ENCODE data around the gene ARHGEF28. TPM values are rescaled to one million over a fixed set of nuclear protein-coding genes. Genes with fewer than 3 reads are reported as not detected.

ARHGEF28 gene
- total RNA-seq, 6 donors from 2014 or later, result 14.4 to 47.1 (median 24.4) TPM

- ATAC-seq (ENCODE audit: low FRiP score in 2 of 2) (peak; percentile 61 to 77), DNase-seq (peak in 1 of 2 donors; percentile 37)
- TF ChIP-seq EP300 (IDR thresholded peaks at IDR 0.05), result peak in 1 of 4 donors; percentile 46
- TF ChIP-seq CTCF (IDR thresholded peaks at IDR 0.05), result no peak
- TF ChIP-seq POLR2A (IDR thresholded peaks at IDR 0.05), result no peak
- TF ChIP-seq POLR2AphosphoS5 (IDR thresholded peaks at IDR 0.05), result peak in 1 of 2 donors; percentile 20
- Histone ChIP-seq H3K4me1 (peaks cover 0 to 19% (median 12%) of the 10 kb centered on the region in 4 donors), H3K4me3 (no peak overlapping the region), H3K27me3 (no peaks in the 10 kb centered on the region), H3K36me3 (no peaks in the 10 kb centered on the region), H3K27ac (no peak overlapping the region), H3K9me3 (no peaks in the 10 kb centered on the region)
- 65 to 74% methylated on average over 5 of the region's 5 CpGs for WGBS, 2 donors
Measured at GRCh38 chr5:73859696-73860095, 233.7 kb downstream of the ARHGEF28 start.

- H3K27ac ChIP-seq, result no peak overlapping the region
- 76 to 84% methylated on average over 4 of the region's 4 CpGs for WGBS, 2 donors
- no peaks in the 10 kb centered on the region for H3K9me3 ChIP-seq
- peaks cover 0 to 19% (median 11%) of the 10 kb centered on the region in 4 donors for H3K4me1 ChIP-seq
- TF ChIP-seq POLR2A (IDR thresholded peaks at IDR 0.05), result no peak
- TF ChIP-seq POLR2AphosphoS5 (IDR thresholded peaks at IDR 0.05), result no peak
- TF ChIP-seq CTCF (IDR thresholded peaks at IDR 0.05), result no peak
- TF ChIP-seq EP300 (IDR thresholded peaks at IDR 0.05), result no peak
- peak in 1 of 2 donors; percentile 31 for DNase-seq
- H3K27me3 ChIP-seq, result no peaks in the 10 kb centered on the region
- H3K36me3 ChIP-seq, result no peaks in the 10 kb centered on the region
- H3K4me3 ChIP-seq, result no peak overlapping the region
- no peak for ATAC-seq (ENCODE audit: low FRiP score in 2 of 2)
Measured at GRCh38 chr5:73861313-73861988, 235.5 kb downstream of the ARHGEF28 start.

GRCh38 chr5:73862796-73863195 lies 236.8 kb downstream of the ARHGEF28 start:
- DNase-seq, result no peak
- no peak overlapping the region for H3K27ac ChIP-seq
- no peaks in the 10 kb centered on the region for H3K27me3 ChIP-seq
- no peak overlapping the region for H3K4me3 ChIP-seq
- no peak for ATAC-seq (ENCODE audit: low FRiP score in 2 of 2)
- peaks cover 0 to 19% (median 9%) of the 10 kb centered on the region in 4 donors for H3K4me1 ChIP-seq
- no peaks in the 10 kb centered on the region for H3K36me3 ChIP-seq
- H3K9me3 ChIP-seq, result no peaks in the 10 kb centered on the region
- TF ChIP-seq POLR2AphosphoS5 (IDR thresholded peaks at IDR 0.05) (no peak), POLR2A (IDR thresholded peaks at IDR 0.05) (no peak), EP300 (IDR thresholded peaks at IDR 0.05) (no peak)

GRCh38 chr5:73863876-73864275 lies 237.9 kb downstream of the ARHGEF28 start:
- Histone ChIP-seq H3K27me3 (no peaks in the 10 kb centered on the region), H3K4me1 (peaks cover 0 to 19% (median 9%) of the 10 kb centered on the region in 4 donors), H3K9me3 (no peaks in the 10 kb centered on the region), H3K36me3 (no peaks in the 10 kb centered on the region), H3K27ac (no peak overlapping the region), H3K4me3 (no peak overlapping the region)
- DNase-seq, result no peak
- WGBS, 2 donors, result 90 to 100% methylated on average over 2 to 3 of the region's 3 CpGs
- no peak for ATAC-seq (ENCODE audit: low FRiP score in 2 of 2)
- TF ChIP-seq POLR2AphosphoS5 (IDR thresholded peaks at IDR 0.05) (no peak), EP300 (IDR thresholded peaks at IDR 0.05) (no peak), POLR2A (IDR thresholded peaks at IDR 0.05) (no peak), CTCF (IDR thresholded peaks at IDR 0.05) (no peak)

- DNase-seq, result no peak
- 65 to 100% methylated on average over 1 of the region's 1 CpG for WGBS, 2 donors
Measured at GRCh38 chr5:73865315-73865714, 239.3 kb downstream of the ARHGEF28 start.

More at GRCh38 chr5:73865315-73865714, 239.3 kb downstream of the ARHGEF28 start:
- Histone ChIP-seq H3K4me1 (peaks cover 0 to 19% (median 8%) of the 10 kb centered on the region in 4 donors), H3K9me3 (no peaks in the 10 kb centered on the region), H3K36me3 (no peaks in the 10 kb centered on the region), H3K4me3 (no peak overlapping the region), H3K27me3 (no peaks in the 10 kb centered on the region), H3K27ac (no peak overlapping the region)
- no peak for TF ChIP-seq POLR2A (IDR thresholded peaks at IDR 0.05)
- TF ChIP-seq CTCF (IDR thresholded peaks at IDR 0.05), result no peak
- TF ChIP-seq POLR2AphosphoS5 (IDR thresholded peaks at IDR 0.05), result no peak
- no peak for ATAC-seq (ENCODE audit: low FRiP score in 2 of 2)

Data from upper lobe of left lung (tissue), 6 donors.